ENCODE results near the gene IPCEF1.

IPCEF1 gene

DNA sequence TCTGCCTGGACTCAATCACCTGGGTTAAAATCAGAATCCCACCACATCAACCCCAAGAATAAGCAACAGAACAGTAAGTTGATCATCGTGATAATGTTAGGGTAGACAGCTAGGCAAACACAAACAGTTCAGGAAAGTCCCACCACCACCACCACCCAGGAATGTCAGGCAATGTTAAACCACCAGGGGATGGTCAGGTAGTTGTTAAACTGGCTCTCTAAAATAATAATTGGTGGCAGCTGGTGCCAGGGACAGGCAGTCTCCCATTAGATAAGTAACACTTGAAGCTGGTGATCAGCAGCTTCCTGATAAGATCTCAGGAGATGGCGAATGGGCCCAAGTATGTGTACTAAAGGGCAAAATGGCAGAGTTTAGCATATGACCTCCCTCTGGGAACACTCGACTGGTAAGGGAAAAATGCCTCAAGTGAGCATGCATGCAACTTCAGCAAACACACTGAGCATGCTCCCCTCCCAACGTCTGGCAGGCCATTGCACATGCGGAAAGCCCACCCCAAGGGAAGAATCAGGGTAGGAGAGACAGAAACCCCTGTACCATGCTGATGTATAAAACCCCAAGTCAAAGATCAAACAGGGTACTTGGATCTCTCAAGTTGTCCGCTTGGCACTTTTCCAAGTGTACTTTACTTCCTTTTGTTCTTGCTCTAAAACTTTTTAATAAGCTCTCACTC is 66.6 kb downstream of the IPCEF1 start:
- DNase-seq, result no peak

DNA sequence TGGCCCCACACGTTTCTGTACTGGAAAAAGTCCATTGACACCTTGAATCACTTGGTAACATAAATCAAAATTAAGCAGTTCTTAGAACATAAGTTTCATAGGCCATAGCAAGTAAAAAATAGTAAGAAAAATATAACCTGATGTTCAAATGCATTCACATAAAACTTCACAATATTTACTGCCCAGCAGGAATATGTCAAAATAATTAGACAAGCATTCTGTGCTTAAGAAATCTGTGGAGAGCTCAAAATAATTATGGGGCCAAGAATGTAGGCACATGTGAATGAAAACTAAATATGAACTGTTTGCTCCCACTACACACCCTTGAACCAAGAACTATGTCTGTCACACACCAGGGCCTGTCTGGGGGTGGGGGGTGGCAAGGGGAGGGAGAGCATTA is 70.8 kb downstream of the IPCEF1 start:
- no peak for DNase-seq

DNA sequence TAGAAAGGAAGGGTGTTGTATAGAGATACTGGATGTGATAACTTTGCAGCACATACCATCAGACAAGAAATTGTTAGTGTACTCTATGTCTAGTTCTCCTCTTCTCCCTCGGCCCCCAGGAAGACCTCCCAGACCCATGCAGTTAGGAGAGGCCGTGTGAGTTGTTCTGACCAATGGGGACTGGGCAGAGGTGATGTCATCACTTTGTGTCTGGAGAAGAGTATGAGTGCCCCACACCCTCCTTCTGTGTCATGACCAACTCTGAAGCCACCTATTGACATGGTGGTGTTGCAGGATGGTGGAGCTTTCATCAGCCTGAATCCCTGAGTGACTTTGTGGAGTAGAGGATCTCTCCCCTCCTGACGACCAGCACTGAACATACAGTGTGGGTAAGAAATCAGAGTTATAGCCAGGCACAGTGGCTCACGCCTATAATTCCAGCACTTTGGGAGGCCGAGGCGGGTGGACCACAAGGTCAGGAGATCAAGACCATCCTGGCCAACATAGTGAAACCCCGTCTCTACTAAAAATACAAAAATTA is 72.2 kb downstream of the IPCEF1 start:
- no peak for DNase-seq

DNA sequence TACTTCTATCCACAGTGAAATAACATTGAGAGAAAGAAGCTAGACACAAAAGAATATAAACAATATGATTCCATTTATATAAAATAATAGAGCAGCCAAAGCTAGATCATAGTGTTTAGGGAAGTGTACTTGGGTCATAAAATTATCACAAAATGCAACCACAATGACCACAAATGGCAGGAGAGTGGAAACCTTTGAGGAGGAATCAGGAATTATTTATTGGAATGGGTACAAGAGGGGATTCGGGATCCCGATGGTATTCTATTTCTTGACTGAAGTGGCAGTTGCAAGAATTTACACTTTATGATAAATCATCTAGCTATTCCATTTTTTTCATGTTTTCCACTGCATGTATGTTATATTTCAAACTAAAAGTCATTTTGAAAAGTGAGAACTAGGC is 76.1 kb downstream of the IPCEF1 start:
- no peak for DNase-seq

DNA sequence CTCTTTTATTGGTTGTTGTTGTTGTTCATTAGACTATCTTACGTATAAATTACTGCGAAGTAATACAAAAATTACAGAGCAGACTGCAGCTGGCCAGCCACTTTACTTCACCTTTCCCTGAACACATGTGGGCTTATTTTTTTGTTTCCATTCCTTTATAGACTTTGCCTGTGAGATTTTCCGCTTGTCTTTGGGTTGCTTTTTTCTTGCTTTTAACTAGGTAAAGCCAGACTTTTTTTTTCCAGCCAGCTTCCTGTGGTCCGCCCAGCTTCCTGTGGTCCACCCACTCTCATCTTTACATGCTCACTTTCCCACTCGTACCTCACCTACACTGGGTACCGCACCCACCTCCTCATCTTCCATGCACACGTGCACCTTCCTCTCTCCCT is 79.0 kb downstream of the IPCEF1 start:
- no peak for DNase-seq

DNA sequence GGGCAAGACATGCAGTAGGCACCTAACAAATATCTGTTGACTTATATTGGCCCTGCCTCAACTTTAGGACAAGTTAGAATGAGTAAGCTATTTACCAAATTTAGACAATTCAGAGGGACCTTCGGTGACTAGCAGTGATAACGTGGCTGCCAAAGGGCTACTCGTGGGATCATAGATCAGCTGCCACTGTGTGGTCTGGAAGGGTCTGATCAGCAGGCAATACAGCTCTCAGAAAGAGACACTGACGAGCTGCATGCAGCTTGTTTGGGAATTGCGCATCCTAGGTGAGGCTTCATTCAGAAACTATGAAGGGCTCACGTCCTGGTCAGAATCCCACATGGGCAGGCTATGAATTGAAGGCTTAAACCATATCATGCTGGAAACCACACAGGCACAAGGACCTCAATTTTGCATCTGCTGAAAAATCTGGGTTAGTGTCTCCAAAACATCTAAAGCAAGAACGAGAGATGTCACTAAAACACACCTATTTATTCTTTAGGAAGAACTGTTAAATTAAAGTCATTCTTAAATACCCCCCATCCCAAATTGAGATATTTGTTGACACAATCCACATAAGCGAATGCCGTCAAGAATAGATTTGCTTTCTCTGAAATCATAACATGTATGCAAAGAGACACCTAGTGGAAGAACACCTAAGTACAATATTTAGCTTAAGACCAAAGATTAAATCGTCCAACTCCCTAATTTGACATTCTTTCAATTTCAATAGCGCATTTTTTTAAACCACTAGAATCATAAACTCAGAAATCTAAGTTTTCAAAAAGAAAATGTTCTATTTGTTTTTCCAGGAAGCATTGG is 79.6 kb downstream of the IPCEF1 start:
- DNase-seq, result peak; percentile 31

DNA sequence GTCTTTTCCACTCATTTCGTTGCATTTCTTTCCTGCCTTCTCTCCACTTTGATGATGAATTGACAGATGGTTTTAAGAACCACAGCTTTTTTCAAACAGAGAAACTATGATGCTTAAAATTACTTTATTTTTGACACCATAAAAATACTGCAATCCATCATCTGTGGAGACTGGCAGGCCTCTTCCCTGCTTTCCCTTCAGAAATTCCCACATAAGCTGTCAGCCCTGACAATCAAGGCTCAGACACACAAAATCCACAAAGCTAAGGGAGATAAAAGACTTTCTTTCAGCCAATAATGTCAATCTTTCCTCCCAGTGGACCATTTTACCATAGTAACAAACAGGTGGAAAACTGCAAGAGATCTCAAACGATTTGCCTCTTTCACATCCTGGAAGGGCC is 82.4 kb downstream of the IPCEF1 start:
- DNase-seq, result no peak

DNA sequence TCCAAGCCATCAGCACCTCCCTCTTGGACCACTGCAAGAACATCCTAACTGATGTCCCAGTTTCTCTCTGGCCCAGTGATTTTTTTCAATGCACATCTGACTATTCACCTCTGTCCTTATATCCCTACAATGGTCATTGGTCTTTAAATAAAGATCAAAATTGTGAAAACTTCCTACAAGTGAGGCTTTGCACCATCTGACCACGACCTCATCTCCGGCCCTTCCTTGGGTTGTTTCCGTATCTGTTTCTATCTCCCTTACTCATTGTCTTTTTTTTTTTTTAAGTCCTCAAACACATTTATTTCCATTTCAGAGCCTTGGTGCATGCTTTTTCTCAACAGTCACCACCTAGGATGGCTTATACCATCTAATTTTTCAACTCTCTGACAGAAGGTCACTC is 88.1 kb downstream of the IPCEF1 start:
- no peak for DNase-seq

DNA sequence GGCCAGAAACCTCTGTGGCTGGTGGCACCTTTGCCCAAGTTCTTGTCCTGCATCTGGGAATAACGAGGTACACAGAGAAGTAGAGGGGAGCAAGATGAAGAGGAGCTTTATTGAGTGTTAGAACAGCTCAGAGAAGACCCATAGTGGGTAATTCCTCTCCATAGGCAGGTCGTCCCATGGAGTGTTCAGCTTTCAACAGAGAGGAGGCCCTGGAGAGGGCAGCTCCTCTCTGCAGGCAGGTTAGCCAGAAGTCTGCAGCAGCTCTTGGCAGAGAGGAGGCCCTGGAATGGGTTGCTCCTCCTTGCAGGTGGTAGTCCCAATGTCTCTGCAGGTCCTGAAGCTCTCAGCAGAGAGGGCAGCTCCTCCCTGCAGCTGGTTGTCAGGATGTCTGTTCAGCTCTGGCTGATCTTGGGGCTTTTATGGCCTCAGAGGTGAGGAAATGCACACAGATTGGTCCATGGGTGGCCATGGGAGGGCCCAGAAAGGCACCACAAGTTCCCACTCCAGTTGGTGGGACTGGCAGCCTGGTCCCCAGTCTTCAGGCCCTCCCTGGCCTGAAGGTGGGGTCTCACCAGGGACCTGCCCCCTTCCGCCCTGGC is 89.0 kb downstream of the IPCEF1 start:
- no peak for DNase-seq

DNA sequence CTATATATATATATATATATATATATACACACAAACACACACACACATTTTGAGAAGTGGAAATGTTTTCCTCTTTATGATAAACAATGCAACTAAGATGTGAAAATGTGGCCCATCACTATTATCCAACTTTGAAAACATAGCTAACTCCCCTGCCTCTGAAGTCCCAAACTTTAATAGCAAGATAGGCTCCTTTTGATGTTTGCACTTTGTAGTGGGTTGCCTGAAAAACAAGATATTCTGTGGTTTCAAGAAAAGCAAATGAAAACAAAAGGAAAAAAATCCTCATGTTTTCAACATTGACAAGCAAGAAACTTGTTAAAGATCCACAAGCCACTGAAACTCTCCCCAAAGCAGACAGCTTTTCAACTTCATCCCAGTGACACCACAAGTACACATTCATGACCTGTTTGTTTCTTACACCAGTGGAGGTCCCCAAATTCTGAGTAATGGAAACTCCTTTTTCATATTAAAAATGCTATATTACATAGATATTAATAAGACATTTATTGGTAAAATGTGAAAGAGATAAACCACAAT is 90.0 kb downstream of the IPCEF1 start:
- no peak for DNase-seq

DNA sequence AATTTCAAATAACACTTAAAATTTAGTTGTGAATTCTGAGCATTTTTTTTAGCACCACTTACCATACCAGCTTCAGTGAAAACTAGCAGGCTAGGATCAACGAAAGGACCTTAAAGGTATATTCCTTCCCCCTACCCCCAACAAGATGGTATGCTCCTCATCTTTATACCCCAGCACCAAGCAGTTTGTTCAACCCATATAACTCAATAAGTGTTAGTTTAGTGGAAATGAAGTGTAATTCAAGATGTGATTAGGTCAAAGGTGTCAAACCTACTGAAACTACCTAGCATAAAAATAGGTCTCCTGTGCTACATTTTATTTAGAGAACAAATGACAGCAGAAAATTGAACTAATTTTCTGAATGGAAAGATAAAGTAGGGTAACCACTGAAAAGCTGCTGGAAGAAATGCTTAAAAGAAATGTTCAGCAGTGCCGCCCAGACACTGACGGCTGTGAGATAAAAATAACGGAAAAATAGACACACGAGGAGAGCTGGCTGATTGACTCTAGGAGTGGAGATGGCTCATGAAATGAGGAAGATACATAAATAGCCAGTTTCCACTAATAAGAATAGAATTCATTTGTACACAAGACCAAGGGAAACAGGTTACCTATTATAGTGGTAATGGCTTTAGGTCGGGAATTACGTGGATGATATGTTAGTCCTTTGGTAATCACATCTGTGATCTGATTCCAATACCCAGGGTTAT is 94.8 kb downstream of the IPCEF1 start:
- DNase-seq, result no peak

DNA sequence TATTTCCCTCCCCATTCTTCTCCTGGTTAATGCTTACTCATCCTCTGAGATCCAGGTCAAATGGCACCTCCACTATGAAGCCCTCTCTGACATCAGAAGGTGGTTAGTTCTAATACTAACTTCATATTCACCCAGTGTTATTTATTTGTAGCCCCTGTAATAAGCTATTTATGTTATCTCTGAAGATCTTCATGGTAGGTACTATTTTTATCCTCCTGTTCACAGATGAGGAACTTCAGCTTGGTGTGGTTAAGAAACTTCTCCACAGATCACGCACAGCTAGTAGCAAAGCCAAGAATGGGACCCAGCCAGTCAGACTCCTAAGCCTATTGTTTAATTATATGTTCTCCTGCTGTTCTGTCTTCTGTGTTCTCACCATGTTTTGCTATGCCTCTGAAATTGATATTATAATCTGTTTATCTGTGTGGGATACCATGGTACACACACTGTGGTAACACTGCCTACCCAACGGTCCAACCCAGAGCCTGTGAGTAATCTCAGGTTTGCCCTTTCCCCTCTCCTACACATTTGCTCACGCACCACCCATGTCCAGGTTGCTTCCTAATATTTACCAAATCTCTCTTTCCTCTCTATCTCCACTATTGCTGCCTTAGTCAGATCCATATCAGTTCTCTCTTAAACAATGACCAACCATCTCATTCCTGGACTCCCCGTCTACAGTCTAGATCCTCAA is 98.4 kb downstream of the IPCEF1 start:
- no peak for DNase-seq

DNA sequence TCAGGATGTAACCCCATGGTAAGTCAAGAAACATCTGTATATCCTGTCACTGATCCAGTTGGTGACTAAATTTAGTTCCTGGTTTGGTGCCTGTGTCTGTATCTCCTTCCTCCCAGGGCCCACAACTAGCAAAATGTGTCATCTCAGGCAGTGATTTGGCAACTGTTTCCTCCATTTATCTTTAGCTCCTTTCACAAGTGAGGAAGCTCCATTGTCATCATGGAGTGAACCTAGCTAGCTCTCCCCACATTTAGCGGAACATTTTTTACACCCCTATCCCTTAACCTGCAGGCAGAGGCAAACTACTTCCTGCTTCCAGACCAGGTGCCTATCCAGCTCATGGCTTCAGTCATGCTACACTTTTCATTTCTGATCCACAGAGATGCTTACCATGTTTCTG is 99.5 kb downstream of the IPCEF1 start:
- no peak for DNase-seq

DNA sequence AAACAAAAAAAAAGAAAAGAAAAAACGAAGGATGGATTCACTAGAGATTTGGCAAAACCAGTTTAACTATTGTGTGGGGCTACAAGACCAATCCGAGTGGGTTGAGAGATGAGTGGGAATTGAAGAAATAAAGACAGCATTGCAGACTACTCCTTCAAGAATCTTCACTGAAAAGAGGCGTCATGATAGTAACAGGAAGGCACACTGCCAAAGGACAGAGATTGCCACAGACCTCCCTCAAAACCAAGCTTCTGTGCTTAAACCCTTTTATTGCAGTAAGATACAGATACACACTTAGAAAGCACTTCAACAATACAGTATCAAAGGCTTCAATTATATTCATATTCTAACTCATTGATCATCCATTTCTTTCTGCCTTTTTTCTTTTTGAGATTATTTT is 103.9 kb downstream of the IPCEF1 start:
- DNase-seq, result no peak

DNA sequence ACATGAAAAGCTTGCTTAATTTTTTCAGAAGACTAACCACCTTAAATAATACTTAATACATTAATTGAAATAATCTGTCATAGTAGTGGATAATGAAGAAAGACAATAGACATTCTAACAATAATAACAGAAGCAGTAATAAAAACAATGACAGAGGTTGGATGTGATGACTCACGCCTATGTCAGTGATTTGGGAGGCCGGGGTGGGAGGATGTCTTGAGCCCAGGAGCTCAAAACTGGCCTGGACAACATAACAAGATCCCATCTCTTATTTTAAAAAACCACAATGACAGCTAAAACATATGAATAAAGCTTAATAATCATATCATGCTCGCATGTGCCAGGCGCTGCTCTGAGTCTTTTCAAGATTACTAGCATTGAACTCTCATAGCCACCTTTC is 105.5 kb downstream of the IPCEF1 start:
- DNase-seq, result no peak

DNA sequence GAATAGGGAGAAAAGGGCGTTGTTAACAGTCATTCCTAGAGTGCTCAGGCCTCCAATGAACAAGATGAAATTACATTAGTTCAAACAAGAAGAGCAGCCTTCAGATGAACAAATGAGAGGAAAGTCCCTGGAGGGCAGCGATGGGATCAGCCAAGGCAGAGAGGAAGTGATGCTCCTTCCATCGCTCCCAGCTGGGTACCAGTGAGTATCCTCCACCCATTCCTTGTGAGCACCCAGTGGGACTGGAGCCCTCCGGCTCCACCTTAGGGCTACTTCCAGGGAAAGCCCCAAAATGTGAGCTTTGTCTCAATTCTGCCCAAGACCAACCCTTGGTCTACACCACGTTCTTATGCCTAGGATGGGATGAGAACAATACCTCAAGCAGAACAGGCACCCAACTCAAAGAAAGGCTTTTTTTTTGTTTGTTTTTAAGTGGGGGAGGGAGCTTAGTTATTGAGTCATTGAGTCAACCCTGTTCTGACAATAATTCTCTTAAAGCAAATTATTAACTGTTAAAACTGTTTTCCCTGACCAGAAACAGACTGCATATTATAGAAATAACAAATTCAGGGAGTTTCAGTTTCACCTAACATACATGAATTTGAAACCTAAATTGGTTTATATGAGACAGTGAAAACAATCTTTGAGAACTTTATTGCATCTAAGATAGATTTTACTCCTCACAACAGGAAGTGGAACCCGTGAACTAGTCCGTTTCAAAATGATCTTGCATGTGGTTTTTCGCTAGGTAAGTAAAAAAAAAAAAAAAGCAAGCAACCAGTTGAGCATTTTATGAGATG is 106.9 kb downstream of the IPCEF1 start:
- DNase-seq, result no peak

DNA sequence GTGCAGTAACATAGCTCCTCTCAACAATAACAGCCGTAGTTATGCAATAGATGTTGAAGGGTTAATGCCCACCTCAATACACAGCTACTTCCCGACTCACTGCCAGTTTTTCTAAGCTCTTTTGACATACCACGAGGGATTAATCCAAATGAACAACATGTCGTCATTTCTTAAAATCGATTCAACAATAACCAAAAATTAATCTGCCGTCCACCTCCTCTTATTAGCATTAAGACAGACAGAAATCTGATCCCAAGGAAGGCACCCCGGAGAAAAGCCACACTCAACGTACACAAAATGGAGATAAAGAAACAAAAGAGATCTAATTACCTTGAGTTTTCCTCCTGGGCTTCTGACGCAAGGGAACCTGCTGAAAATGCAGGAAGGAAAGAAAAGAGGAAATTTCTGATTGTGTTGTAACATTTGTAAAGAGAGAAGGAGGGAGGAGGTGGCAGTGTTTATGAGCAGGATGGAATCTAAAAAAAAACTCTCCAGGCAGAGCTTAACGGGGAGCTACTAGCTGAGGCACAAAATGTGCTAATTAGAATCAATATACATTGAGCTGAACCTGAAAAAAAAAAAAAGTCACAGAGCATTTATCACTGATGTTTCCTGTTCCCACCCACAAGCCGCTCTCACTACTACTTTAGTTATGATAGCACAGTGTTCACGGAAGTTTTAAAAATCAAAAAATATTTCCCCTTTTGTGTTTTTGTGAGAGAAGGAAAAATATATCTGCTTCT is 109.3 kb downstream of the IPCEF1 start:
- peak; percentile 14 for DNase-seq

DNA sequence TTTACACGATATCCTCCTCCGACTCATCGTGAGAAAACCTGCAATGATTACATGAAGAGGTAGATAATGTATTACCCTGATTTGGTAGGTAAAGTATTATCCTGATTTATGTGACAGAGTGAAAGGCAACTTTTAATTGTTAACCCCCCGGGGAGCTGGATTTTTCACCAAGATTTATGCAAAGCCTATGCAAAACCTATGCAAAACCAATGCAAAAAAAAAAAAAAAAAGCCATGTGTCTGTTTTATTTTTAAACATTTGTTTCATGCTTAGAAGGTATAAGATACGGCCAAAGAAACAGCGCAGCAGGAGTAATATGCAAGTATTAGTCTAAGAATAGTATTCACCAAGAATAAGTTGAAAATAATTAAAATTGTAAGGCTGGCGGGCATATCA is 109.9 kb downstream of the IPCEF1 start:
- no peak for DNase-seq

DNA sequence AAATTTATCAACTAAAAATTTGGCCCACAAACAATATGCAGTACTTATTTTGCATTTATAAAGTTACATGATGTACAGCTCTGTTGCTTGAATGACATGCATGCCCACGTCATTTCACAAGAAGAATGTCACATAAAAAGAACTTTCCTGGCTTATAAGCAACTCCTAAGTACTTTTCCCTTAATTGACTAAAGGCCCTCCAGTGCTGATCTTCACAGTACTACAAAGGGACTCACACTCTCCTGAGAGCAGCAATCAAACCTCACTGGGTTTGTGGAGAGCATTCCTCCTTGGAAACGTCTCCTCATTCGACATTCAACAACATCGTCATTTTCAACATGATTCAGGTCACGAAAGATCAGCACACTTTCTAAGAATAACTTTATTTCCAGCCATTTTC is 111.1 kb downstream of the IPCEF1 start:
- no peak for DNase-seq

All from DMS79 treated with DMSO at 0.1 percent for 48 hours (cell line).